ENCODE results near the gene RUSC2.
A peak's percentile ranks its signal among the peaks of the same experiment; 100 is the strongest.
"Not testable (repeated sequence)": the region's sequence is repeated elsewhere in the genome, so short reads cannot be mapped to it uniquely, and the experiment has no call there.

RUSC2 gene

DNA sequence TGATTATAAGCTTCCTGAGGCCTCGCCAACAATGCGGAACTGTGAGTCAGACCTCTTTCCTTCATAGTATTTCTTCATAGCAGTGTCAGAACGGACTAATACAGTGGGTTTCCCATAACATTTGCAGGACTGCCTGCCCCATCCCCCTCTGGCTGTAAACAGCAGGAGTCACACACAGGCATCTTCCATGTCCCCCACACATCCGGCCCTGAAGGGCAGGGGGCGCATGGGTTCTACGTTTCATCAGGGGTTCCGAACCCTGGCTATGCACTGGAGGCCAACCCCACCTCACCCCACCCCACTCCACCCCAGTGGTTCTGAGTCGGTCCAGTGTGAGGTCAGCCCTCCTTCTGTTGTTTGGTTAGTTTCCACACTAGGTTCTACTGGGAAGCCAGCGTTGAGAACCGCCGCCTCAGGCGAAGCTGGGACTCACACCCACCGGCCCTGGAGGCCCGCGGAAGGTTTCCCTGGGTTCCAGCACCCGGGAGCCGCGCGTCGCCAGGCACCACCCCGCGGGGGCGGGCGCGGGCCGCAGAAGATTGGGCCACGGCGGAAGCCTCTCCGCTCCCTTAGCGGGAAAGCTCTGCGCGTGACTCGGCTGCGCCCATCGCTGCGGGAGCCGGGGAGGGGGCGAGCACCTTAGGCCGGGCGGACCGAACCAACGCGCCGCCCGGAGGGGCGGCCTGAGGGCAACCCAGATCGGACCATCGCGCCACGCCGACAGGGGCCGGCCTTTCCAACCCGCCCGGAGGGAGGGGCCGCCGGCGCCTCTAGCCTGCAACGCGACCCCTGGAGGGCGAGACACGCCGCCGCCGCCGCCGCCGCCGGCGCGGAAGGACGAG lies at the start of gene RUSC2:
Gene RUSC2 (plus strand): TSS at position 799 of the 842 bp plus-strand sequence. CDS start 56,411 bp downstream, outside the sequence.
- peak in 1 of 2 donors; percentile 10 for DNase-seq (ENCODE audit: low read depth in 2 of 2, low spot score in 1 of 2)

DNA sequence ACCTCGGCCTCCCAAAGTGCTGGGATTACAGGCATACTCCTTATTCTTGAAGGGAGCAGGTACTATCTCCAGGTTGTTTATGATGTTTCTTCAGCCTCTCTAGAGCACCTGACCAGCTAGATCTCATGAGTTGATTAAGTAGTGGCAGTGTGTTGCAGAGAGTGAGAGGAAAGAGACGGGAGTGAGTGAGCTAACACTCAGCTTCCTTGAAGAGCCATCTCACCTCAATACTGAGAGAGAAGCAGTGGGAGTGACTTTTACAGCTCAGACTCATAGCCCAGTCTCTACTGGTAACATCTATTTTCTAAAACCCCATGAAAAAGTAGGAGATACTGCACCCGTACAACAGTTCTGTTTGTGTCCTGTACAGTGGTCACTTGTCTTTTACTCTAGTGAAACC lies 43.9 kb upstream of the RUSC2 start:
- no peak for DNase-seq (ENCODE audit: low read depth in 2 of 2, low spot score in 1 of 2)

GRCh38 chr9:35448496-35448895 lies 41.4 kb upstream of the RUSC2 start:
- DNase-seq (ENCODE audit: low read depth in 2 of 2, low spot score in 1 of 2): no peak

DNA sequence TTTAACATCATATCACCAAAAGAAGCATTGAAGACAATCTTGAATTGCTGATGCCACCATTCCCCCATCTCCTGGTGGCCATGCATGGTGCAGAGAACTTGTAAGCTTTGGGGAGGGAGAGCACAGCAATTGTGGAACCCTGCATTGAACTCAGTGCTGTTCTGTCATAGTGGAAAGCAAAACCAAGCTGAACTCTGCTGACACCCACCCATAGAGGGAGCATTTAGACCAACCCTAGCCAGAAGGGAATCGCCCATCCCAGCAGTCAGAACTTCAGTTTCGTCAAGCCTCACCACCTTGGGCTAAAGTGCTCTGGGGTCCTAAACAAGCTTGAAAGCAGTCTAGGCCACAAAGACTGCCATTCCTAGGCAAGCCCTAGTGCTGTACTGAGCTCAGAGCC lies 37.4 kb upstream of the RUSC2 start:
- DNase-seq (ENCODE audit: low read depth in 2 of 2, low spot score in 1 of 2): no peak

DNA sequence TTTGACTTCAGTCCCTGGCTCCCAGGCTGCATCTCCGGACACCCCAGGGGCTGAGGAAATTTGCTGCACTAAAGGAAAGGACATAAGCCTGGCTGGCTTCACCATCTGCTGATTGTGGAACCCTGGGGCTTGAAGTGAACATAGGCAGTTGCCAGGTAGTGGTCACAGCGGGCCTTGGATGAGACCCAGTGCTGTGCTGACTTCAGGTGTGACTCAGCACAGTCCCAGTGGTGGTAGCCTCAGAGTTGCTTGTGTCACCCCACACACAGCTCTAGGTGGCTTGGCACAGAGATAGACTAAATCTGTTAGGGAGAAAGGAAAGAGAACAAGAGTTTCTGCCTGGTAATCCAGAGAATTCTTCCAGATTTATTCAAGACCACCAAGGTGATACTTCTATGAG lies 36.1 kb upstream of the RUSC2 start:
- DNase-seq (ENCODE audit: low read depth in 2 of 2, low spot score in 1 of 2): no peak

DNA sequence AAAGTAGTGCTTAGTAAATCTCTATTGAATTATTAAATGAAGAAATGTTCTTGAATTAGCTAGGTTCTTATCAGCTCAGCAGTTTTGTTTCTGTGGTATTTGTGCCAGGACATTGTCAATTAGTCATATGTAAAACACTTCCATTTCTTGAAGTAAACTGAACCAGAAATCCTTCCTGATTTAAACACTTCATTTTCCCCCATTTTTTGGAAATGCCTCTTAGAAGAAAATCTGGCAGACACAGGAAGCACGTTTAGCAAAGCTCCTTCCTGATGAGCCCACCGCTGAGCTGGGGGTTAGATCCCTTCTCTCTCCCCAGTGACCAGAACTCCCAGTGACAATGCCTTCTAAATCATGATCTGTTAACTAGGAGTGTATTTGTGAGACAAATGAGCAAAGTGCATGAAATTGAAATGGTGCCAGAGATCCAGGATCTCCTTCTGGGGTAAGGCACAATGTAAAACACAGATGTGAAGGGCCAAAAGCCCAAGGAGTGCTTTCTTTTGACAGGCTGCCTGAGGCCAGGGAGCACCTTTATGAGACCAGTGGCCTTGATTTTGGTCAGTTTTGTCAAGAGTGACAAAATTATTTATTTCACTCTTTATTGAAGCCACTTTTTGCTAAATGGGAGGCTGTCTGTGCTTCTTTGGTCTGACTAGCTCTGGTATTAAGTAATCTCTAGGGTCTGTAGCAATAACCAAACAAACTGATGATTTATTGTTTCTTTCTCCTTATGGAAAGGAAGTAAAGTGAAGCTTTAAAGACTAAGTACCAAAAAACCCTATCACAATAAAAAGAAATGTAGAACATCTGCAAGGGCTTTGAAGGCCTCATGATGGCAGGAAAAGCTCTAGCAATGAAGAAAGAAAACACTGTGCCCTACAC lies 25.5 kb upstream of the RUSC2 start:
- DNase-seq (ENCODE audit: low read depth in 2 of 2, low spot score in 1 of 2): no peak

DNA sequence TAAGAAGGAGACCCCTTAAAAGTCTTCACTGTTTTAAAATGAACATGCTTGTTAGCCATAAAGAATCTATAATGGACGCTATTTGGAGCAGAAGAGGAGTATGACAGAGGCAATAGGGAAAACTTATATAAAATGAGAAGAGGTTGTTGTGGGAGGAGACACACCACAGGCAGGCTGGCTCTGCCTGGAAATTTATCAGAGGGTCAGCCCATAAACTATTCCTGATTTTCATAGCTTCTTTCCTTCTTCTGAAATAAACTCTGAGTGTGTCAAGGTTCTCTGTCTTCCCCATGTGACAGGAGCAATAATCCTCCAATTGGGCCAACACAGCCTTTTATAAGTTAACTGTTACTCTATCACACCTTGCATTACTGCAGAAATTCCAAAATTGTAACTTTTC lies 19.6 kb upstream of the RUSC2 start:
- DNase-seq (ENCODE audit: low read depth in 2 of 2, low spot score in 1 of 2): no peak

GRCh38 chr9:35470894-35471293 lies 19.0 kb upstream of the RUSC2 start:
- DNase-seq (ENCODE audit: low read depth in 2 of 2, low spot score in 1 of 2): no peak

DNA sequence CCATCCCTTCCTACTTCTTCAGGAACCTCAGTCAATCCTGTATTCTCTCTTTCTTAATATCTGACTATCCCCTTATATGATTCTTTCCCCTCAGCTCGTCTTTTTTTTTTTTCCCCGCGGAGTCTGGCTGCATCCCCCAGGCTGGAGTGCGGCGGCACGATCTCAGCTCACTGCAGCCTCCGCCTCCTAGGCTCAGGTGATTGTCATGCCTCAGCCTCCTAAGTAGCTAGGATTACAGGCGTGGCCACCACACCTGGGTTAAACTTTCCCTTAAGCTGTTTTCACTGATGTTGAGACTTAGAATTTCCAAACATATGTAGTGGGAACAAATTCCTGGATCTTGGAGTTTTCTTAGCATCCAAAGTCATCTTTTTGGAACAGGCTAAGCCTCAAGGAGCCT lies 13.3 kb upstream of the RUSC2 start:
- no peak for DNase-seq (ENCODE audit: low read depth in 2 of 2, low spot score in 1 of 2)

DNA sequence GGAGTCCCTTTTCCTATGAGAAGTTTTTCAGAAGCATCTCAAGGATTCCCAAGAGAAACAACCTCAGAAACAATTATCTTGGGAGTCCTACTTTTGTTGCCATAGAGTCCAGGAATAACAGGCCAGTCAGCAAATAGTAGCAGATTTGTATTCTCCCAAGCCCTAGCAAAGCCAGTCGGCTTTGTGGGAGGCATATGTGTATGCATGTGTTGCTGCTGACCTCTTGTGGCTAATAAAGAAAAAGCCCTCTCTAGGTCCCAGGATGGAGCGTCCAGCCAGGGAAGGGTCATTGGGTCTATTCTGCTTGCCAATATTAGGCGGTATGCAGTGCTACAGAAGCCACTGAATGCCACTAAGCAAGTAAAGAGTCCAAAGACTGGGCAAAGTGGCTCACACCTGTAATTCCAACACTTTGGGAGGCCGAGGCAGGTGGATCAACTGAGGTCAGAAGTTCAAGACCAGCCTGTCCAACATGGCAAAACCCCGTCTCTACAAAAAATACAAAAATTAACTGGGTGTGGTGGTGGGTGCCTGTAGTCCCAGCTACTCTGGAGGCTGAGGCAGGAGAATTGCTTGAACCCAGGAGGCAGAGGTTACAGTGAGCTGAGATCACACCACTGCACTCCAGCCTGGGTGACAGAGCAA lies 12.6 kb upstream of the RUSC2 start:
- DNase-seq (ENCODE audit: low read depth in 2 of 2, low spot score in 1 of 2): not testable (repeated sequence)

DNA sequence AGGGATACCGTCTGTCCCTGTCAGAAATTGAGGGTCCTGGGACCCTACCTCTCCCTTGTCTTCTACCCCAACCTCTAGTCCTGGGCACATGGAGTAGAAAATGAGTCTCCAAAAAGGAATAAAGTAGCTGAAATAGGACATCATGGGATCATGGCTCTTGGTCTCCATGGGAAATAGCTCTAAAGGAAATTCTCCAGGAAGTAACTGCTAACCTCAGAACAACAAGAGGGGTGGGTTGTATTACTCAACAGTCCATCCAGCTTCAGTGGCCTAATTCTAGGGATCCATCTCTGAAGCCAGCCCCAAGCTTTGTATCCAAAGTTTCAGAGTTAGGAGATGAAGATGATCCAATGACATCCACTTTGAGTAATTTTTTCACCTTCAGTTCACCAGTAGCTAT lies 11.0 kb upstream of the RUSC2 start:
- no peak for DNase-seq (ENCODE audit: low read depth in 2 of 2, low spot score in 1 of 2)

- DNase-seq (ENCODE audit: low read depth in 2 of 2, low spot score in 1 of 2): no peak
Measured at GRCh38 chr9:35481347-35481975, 8.4 kb upstream of the RUSC2 start.

DNA sequence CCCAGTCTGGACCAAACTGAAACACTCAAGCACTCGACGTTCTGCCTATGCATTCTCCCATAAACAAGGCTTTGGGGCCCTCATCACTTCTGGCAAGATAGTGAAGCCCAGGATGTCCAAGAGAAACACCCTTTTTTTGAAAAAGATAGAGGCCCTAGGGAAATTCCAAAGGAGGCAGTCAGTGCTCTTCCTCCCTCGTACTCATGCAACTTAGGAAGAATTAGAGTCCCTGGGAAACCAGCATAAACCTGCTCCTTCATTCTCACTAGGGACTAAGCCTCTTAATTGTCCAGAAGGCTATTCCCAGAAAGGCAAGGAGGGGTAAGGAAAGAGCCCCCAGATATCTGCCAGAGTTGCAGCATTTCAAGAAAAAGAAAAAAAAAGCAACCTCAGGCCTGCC lies 7.8 kb upstream of the RUSC2 start:
- no peak for DNase-seq (ENCODE audit: low read depth in 2 of 2, low spot score in 1 of 2)

DNA sequence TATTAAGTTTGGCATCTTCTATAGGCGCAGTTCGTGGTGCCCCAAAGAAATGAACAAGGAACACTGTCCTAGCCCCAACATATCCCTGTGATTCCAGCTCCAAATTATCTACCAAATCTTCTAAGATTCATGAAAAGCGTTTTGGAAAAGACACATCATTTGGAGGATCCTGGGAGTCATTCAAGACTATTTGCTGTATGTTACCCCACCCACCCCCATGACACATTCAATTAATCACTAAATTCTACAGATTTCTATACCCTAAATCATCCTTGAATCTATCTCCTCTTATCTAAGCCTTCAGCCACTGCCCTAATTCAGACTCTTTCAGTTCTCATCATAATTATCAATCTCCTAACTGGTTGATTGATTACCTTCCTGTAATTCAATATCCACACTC lies 5.5 kb upstream of the RUSC2 start:
- DNase-seq (ENCODE audit: low read depth in 2 of 2, low spot score in 1 of 2): no peak

GRCh38 chr9:35487081-35487480 lies 2.8 kb upstream of the RUSC2 start:
- no peak for DNase-seq (ENCODE audit: low read depth in 2 of 2, low spot score in 1 of 2)

DNA sequence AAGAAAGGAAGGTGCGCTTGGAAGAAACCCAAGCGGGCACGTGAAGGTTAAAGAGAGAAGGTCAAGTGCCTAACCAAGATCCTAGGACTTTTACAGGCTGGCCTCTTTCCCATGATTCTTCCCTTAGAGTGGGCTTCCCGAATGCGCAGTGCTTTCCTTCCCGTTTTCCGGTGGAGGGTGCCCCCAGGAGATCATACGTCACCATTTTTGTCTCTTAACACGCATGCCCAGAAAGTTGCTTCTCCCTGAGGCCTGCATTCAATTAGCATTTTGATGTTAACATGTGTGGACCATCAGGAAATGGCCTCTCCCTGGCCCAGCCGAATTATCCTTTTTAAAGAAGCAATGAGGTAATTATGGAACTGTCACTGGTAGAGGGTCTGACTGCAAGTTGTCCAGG lies 1.9 kb upstream of the RUSC2 start:
- no peak for DNase-seq (ENCODE audit: low read depth in 2 of 2, low spot score in 1 of 2)

DNA sequence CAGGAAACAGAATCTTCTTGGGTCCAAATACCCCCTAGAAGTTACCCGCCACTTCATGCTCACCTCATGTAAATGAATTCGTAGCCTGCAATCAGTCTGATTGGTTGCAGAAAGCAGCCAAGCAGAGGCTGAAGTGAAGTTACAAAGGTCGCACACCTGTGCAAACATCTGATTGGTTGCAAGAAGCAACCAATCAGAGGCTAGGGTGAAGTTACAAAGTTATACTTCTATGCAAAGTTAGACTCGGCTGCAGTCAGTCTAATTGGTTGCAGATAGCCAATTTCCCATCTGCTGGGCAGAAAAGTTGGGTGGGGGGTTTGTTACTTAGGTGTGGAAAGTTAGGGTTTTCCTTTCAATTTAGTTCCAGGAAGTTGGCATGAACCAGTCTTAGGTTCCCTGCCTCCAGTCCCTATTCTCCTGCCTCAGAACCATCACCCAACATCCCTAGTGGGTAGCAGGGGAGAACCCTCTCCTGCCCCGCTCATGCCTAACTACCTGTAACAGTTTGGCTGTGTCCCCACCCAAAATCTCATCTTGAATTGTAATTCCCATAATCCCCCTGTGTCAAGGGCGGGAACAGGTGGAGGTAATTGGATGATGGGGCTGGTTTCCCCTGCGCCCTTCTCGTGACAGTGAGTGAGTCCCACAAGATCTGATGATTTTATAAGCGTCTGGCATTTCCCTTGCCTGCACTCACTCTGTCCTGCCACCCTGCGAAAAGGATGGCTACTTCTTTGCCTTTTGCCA lies 1.2 kb upstream of the RUSC2 start:
- DNase-seq (ENCODE audit: low read depth in 2 of 2, low spot score in 1 of 2): no peak

DNA sequence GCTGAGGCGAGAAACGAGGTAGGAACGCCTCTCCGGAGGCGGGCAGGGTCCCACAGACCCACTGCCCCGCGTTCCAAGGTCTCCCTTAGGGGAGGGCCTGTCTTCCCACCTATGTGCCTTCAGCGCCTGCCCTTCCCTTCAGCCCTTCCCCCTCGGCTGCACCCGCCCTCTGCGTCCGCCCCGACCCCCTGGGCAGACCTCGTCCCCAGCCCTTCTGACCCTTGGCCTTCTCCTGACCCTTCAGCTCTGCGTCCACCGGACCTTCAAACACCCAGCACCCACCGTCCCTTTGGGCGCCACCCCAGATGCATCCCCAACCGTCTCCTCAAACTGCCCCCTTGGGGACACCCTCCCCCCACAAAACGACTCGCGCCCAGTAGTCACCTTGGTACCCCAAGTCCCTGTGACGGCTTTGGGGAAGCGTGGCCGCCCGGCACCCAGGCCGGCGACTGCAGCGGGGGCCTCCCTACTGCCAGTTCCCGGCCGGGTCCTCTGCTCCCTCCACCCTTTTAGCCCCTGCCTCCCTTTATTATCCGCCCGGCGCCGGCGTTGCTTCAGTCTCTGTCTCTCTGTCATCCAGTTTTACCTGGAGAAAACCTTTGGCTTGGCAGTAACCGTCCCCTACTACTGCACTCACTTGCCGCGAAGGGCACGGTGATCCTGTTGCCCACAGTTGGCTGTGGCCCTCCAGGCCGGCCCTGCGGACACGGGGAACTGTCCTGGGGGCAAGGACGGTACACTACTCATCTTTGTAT lies 421 bp downstream of the RUSC2 start:
- no peak for DNase-seq (ENCODE audit: low read depth in 2 of 2, low spot score in 1 of 2)

DNA sequence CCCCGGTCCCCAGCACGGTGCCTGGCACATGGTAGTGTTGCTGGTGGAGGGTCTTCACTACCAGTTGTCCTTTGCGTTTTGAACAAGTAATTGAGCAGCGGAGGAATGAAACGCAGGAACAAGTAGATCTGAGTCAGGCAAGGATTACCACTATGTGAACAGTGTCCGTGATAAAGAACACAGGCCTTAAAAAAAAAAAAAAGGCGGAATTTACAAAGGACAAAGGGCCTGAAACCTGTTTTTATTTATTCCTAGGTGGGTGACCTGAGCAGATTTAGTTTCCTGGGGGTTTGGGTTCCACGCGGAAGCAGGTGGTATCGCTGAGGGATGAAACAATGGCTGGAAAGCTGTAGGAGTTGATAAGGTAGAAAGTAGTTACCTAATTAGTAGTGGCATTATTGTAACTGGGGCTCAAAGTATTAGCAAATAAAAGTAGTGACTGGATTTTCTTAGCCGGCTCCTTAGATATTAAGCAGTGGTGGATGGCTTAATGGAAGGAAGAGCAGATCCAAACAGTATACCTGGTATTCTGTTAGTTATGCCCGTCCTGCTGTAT lies 1.1 kb downstream of the RUSC2 start:
- no peak for DNase-seq (ENCODE audit: low read depth in 2 of 2, low spot score in 1 of 2)

GRCh38 chr9:35493119-35493518 lies 3.2 kb downstream of the RUSC2 start:
- not testable (repeated sequence) for DNase-seq (ENCODE audit: low read depth in 2 of 2, low spot score in 1 of 2)
